ENCODE measurements around the gene IL1RL2. TPM values are rescaled to one million over a fixed set of nuclear protein-coding genes. Genes with fewer than 3 reads are reported as not detected.

IL1RL2 gene
- total RNA-seq, 1 experiment from 2014 or later = not detected

DNA sequence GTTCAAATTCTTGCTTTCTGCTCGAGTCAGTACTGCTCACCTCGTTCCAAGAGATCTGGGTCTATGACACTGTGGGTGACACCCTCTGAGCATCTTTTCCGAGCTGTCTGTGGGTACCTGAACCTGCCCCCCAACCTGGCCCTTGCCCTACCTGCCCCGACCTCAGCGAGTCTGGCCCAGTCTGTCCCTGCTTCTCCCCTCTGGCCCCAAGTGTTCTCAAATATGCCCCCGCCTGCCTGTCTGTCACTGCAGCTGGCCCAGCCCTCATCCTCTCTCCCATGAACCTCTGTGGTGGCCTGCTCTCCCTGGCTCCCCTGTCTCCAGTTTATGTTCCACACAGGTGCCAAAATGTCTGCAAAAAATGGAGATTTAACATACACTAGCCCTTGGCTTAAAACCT lies 32.5 kb upstream of the IL1RL2 start:
- CTCF ChIA-PET = no interaction called here
- BruUV-seq (replicated peaks) = no TSS peak
- intact Hi-C loops (cut with micrococcal nuclease; ENCODE audit: unreplicated experiment) = no loop called here
- no peaks in the 10 kb centered on the region for H3K4me1 ChIP-seq (ENCODE audit: insufficient read depth, low read length, poor library complexity, severe bottlenecking)
- H3K4me3 ChIP-seq (ENCODE audit: low read depth, low read length, poor library complexity, severe bottlenecking) = no peak overlapping the region
- TF ChIP-seq EZH2 (IDR thresholded peaks at IDR 0.05; ENCODE audit: borderline replicate concordance, low read depth, low read length, poor library complexity, severe bottlenecking) = no peak
- no peaks in the 10 kb centered on the region for H3K27me3 ChIP-seq (replicated peaks; ENCODE audit: insufficient read depth, low read depth, low read length, poor library complexity)
- POLR2A ChIA-PET (ENCODE audit: low non-redundant PET) = no interaction called here
- H3K9me3 ChIP-seq (ENCODE audit: low read depth, low read length, poor library complexity, severe bottlenecking) = no peaks in the 10 kb centered on the region
- DNase-seq (ENCODE audit: low spot score) = no peak
- H3K27ac ChIP-seq (ENCODE audit: low read depth, low read length, poor library complexity, severe bottlenecking) = no peak overlapping the region
- no peaks in the 10 kb centered on the region for H3K36me3 ChIP-seq (ENCODE audit: insufficient read depth, low read length, poor library complexity, severe bottlenecking)

DNA sequence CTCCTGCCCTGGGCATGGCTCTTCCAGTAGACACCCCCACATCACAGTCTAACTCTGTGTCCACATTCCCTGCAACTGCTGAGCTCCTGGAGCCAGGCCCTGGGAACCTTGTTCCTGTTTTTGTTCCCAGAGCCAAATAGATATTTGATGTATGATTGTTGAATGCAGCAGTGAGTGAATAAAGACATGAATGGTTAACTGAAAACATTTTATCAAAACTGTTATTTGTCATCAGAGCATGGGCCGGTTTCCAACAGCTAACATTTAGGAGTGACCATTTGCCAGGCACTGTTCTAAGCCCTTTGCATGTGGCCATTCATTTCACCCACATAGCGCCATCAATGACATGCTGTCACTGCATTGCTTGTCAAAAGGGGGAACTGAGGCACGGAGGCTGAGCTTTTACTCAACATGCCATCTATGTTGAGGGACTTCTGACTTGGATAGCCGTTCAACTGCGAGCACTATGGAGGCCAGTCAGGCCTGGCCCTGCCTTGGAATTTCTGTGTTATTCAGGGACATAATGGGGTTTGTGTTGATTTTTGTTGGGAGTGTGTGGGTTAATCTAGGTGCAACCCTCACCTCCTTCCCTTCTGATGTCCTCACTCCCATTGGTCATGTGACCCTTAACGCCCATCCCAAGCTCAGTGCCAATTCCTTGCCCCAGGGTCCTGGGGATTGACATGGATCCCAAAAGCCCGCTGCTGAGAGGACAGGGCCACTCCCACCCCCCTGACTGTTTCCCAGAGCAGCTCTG lies 31.7 kb upstream of the IL1RL2 start:
- no peak overlapping the region for H3K4me3 ChIP-seq (ENCODE audit: low read depth, low read length, poor library complexity, severe bottlenecking)
- no peak overlapping the region for H3K27ac ChIP-seq (ENCODE audit: low read depth, low read length, poor library complexity, severe bottlenecking)
- DNase-seq (ENCODE audit: low spot score) = no peak
- no TSS peak for BruUV-seq (replicated peaks)
- ChIA-PET CTCF (no interaction called here), POLR2A (ENCODE audit: low non-redundant PET) (no interaction called here)
- H3K27me3 ChIP-seq (replicated peaks; ENCODE audit: insufficient read depth, low read depth, low read length, poor library complexity) = no peaks in the 10 kb centered on the region
- intact Hi-C loops (cut with micrococcal nuclease; ENCODE audit: unreplicated experiment) = no loop called here
- no peak for TF ChIP-seq EZH2 (IDR thresholded peaks at IDR 0.05; ENCODE audit: borderline replicate concordance, low read depth, low read length, poor library complexity, severe bottlenecking)
- TF ChIP-seq, protein P1, sequence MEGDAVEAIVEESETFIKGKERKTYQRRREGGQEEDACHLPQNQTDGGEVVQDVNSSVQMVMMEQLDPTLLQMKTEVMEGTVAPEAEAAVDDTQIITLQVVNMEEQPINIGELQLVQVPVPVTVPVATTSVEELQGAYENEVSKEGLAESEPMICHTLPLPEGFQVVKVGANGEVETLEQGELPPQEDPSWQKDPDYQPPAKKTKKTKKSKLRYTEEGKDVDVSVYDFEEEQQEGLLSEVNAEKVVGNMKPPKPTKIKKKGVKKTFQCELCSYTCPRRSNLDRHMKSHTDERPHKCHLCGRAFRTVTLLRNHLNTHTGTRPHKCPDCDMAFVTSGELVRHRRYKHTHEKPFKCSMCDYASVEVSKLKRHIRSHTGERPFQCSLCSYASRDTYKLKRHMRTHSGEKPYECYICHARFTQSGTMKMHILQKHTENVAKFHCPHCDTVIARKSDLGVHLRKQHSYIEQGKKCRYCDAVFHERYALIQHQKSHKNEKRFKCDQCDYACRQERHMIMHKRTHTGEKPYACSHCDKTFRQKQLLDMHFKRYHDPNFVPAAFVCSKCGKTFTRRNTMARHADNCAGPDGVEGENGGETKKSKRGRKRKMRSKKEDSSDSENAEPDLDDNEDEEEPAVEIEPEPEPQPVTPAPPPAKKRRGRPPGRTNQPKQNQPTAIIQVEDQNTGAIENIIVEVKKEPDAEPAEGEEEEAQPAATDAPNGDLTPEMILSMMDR (conservative IDR thresholded peaks at IDR 0.05; ENCODE audit: low read depth, low read length) = no peak
- H3K36me3 ChIP-seq (ENCODE audit: insufficient read depth, low read length, poor library complexity, severe bottlenecking) = no peaks in the 10 kb centered on the region
- no peaks in the 10 kb centered on the region for H3K9me3 ChIP-seq (ENCODE audit: low read depth, low read length, poor library complexity, severe bottlenecking)
- H3K4me1 ChIP-seq (ENCODE audit: insufficient read depth, low read length, poor library complexity, severe bottlenecking) = no peaks in the 10 kb centered on the region

DNA sequence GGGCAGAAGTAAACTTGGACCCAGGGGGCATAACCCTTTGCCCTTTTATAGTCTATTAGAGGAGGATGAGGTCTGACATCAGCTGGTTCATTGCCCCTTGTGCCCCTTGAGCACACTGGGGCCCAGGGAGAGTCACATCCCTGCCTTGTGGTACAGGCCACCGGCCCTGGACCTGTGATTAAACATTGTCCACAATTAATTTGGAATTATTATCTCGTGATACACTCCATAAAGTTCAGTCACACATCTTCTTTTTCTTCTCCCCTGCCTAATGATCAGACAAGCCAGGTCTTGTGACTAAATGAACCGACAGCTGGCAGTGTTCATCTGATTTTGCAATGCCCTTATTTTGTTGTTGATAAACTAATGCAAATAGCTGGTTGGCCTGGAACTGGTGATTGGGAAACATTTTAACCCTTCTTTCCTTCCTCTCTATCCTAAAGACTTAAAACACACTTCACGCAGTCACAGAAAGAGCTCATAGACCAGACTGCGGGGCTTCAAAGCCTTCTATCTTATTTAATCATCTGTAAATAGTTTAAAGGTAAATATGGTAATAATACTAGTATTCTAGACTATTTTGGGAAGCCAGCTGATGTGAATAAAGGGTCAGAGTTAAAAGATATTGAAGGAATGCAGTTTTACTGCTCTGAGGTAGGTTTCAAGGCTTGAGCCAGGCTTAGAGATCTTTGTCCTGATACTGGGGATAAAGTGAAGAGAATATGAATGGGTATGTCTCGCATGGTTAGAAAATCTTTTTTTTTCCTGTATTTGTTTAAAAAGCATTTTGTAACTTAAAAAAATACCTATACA lies 30.9 kb upstream of the IL1RL2 start:
- no peak for DNase-seq (ENCODE audit: low spot score)
- no peak for TF ChIP-seq EZH2 (IDR thresholded peaks at IDR 0.05; ENCODE audit: borderline replicate concordance, low read depth, low read length, poor library complexity, severe bottlenecking)
- TF ChIP-seq, protein P1 (conservative IDR thresholded peaks at IDR 0.05; ENCODE audit: low read depth, low read length) = no peak
- Histone ChIP-seq H3K27me3 (replicated peaks; ENCODE audit: insufficient read depth, low read depth, low read length, poor library complexity) (no peaks in the 10 kb centered on the region), H3K4me1 (ENCODE audit: insufficient read depth, low read length, poor library complexity, severe bottlenecking) (no peaks in the 10 kb centered on the region), H3K27ac (ENCODE audit: low read depth, low read length, poor library complexity, severe bottlenecking) (no peak overlapping the region), H3K4me3 (ENCODE audit: low read depth, low read length, poor library complexity, severe bottlenecking) (no peak overlapping the region), H3K9me3 (ENCODE audit: low read depth, low read length, poor library complexity, severe bottlenecking) (no peaks in the 10 kb centered on the region), H3K36me3 (ENCODE audit: insufficient read depth, low read length, poor library complexity, severe bottlenecking) (no peaks in the 10 kb centered on the region)
- intact Hi-C loops (cut with micrococcal nuclease; ENCODE audit: unreplicated experiment) = no loop called here
- BruUV-seq (replicated peaks) = no TSS peak
- ChIA-PET POLR2A (ENCODE audit: low non-redundant PET) (no interaction called here), CTCF (no interaction called here)
